WTC11 (cell line): Measurements from ENCODE around the gene TIMM17B. TPM values are rescaled to one million over a fixed set of nuclear protein-coding genes. Genes with fewer than 3 reads are reported as not detected.

Experiments
- ATAC-seq: fragments of 200-7000 bp; cut with Tn5 transposase; 2 replicates; pipeline ENCODE4 v1.10.0; 2021; ENCODE audit warnings: mild to moderate bottlenecking, moderate library complexity
- CTCF ChIA-PET: fragments of 300-600 bp; sonication (Branson Sonifier 250); formaldehyde crosslinking; loops from one replicate; lab custom pipeline; 2021; ENCODE audit warnings: antibody characterized with exemption; lab: Charles Lee
- POLR2A ChIA-PET: fragments of 350-600 bp; sonication (Branson Sonifier 250); formaldehyde crosslinking; loops from one replicate; lab custom pipeline; 2021; ENCODE audit warnings: antibody characterized with exemption; lab: Charles Lee
- DNase-seq: peaks from one replicate; pipeline ENCODE4 v3.0.0; 2021; ENCODE audit warnings: low spot score
- H3K27ac Mint-ChIP-seq: 2 replicates; pipeline ENCODE4 v1.8.0; 2021; ENCODE audit warnings: mixed read lengths
- H3K27me3 Mint-ChIP-seq: 2 replicates; pipeline ENCODE4 v1.8.0; 2021; ENCODE audit warnings: low read depth, mild to moderate bottlenecking, moderate library complexity, mixed read lengths
- H3K36me3 Mint-ChIP-seq: 2 replicates; pipeline ENCODE4 v1.8.0; 2021; ENCODE audit warnings: mixed read lengths
- H3K4me1 Mint-ChIP-seq: 2 replicates; pipeline ENCODE4 v1.8.0; 2022; ENCODE audit warnings: mixed read lengths
- H3K4me3 Mint-ChIP-seq: 2 replicates; pipeline ENCODE4 v1.8.0; 2021; ENCODE audit warnings: mild to moderate bottlenecking, moderate library complexity, mixed read lengths
- H3K9me3 Mint-ChIP-seq: 2 replicates; pipeline ENCODE4 v1.8.0; 2021; ENCODE audit warnings: mixed read lengths
- ARID4B ChIP-seq: sonication (generic); formaldehyde crosslinking; IDR thresholded peaks from 2 replicates; pipeline ENCODE4 v1.8.0; 2023; ENCODE audit warnings: missing genetic modification reagents, mild to moderate bottlenecking, borderline replicate concordance
- ATF2 ChIP-seq: sonication (generic); formaldehyde crosslinking; IDR thresholded peaks from 2 replicates; pipeline ENCODE4 v1.8.1; 2022; ENCODE audit warnings: low read depth, missing genetic modification reagents, borderline replicate concordance
- ATF6 ChIP-seq: sonication (generic); formaldehyde crosslinking; IDR thresholded peaks from 2 replicates; pipeline ENCODE4 v1.8.1; 2023; ENCODE audit warnings: mild to moderate bottlenecking, missing genetic modification reagents
- CBFB ChIP-seq: sonication (generic); formaldehyde crosslinking; IDR thresholded peaks from 2 replicates; pipeline ENCODE4 v1.8.1; 2022; ENCODE audit warnings: mild to moderate bottlenecking, low read depth, missing genetic modification reagents
- E2F5 ChIP-seq: sonication (generic); formaldehyde crosslinking; IDR thresholded peaks from 2 replicates; pipeline ENCODE4 v1.8.1; 2022; ENCODE audit warnings: mild to moderate bottlenecking, moderate library complexity, missing genetic modification reagents
- ERG ChIP-seq: fragments of 250-450 bp; sonication (Bioruptor Pico); IDR thresholded peaks from 2 replicates; pipeline ENCODE4 v1.8.0; 2021; ENCODE audit warnings: mild to moderate bottlenecking
- FOXJ3 ChIP-seq: sonication (generic); formaldehyde crosslinking; IDR thresholded peaks from 2 replicates; pipeline ENCODE4 v1.9.0; 2021; ENCODE audit warnings: missing genetic modification reagents, mild to moderate bottlenecking, borderline replicate concordance
- NFATC4 ChIP-seq: fragments of 250-450 bp; sonication (Bioruptor Pico); IDR thresholded peaks from 2 replicates; pipeline ENCODE4 v1.9.0; 2021; ENCODE audit warnings: mild to moderate bottlenecking
- NR1H2 ChIP-seq: sonication (generic); formaldehyde crosslinking; IDR thresholded peaks from 2 replicates; pipeline ENCODE4 v1.9.0; 2021; ENCODE audit warnings: mild to moderate bottlenecking, moderate library complexity, missing genetic modification reagents
- NR2C2 ChIP-seq: sonication (generic); formaldehyde crosslinking; IDR thresholded peaks from 2 replicates; pipeline ENCODE4 v1.8.0; 2022; ENCODE audit warnings: mild to moderate bottlenecking, missing genetic modification reagents
- RELA ChIP-seq: sonication (generic); formaldehyde crosslinking; IDR thresholded peaks from 2 replicates; pipeline ENCODE4 v1.8.1; 2022; ENCODE audit warnings: missing genetic modification reagents, mild to moderate bottlenecking, borderline replicate concordance
- RORB ChIP-seq: fragments of 250-450 bp; sonication (Bioruptor Pico); IDR thresholded peaks from 2 replicates; pipeline ENCODE4 v1.9.0; 2021; ENCODE audit warnings: mild to moderate bottlenecking
- SOX15 ChIP-seq: fragments of 250-450 bp; sonication (Bioruptor Pico); IDR thresholded peaks from 2 replicates; pipeline ENCODE4 v1.9.0; 2021; ENCODE audit warnings: mild to moderate bottlenecking
- TCF7 ChIP-seq: sonication (generic); formaldehyde crosslinking; IDR thresholded peaks from 2 replicates; pipeline ENCODE4 v1.8.0; 2022; ENCODE audit warnings: mild to moderate bottlenecking, low read depth, missing genetic modification reagents, moderate library complexity
- ZNF121 ChIP-seq: sonication (generic); formaldehyde crosslinking; IDR thresholded peaks from 2 replicates; pipeline ENCODE4 v1.8.0; 2023; ENCODE audit warnings: missing genetic modification reagents
- ZNF138 ChIP-seq: sonication (generic); formaldehyde crosslinking; conservative IDR thresholded peaks from 2 replicates; pipeline ENCODE4 v1.8.1; 2022; ENCODE audit warnings: mild to moderate bottlenecking, moderate library complexity, missing genetic modification reagents
- ZNF219 ChIP-seq: sonication (generic); formaldehyde crosslinking; IDR thresholded peaks from 2 replicates; pipeline ENCODE4 v1.8.0; 2023; ENCODE audit warnings: missing genetic modification reagents, mild to moderate bottlenecking, borderline replicate concordance
- ZNF232 ChIP-seq: sonication (generic); formaldehyde crosslinking; IDR thresholded peaks from 2 replicates; pipeline ENCODE4 v1.8.0; 2022; ENCODE audit warnings: mild to moderate bottlenecking, missing genetic modification reagents
- total RNA-seq: library from RNA; stranded (reverse); gene quantifications from 3 replicates; pipeline ENCODE4 v1.2.3, GENCODE V29; 2021

The TIMM17B gene
- total RNA-seq, 1 experiment from 2014 or later = 99.6 TPM

GRCh38 chrX:48904626-48905025, 7.1 kb upstream of the TIMM17B start (continued):
- TF ChIP-seq RELA = no peak
- TF ChIP-seq ATF6 (CRISPR knock-in tag) = no peak
- no peak for TF ChIP-seq E2F5 (CRISPR knock-in tag)

- Mint-ChIP-seq H3K9me3 (no peaks in the 10 kb centered on the region), H3K4me3 (no peak overlapping the region), H3K27ac (no peak overlapping the region), H3K27me3 (no peaks in the 10 kb centered on the region), H3K36me3 (peaks cover 22% of the 10 kb centered on the region), H3K4me1 (0 out of 2 replicates have a peak, but pooled peaks cover 3% of the 10 kb centered on the region)
- peak; percentile 55; the same call in 1 of the 2 replicates for ATAC-seq
- CTCF ChIA-PET = interaction anchor here (1.6 kb wide), 1 partner anchor 13 kb away, joined by 4 read pairs; no protein-coding TSS in a partner anchor
- DNase-seq = no peak
- TF ChIP-seq NFATC4 (no peak), FOXJ3 (no peak), SOX15 (CRISPR knock-in tag) (no peak), CBFB (CRISPR knock-in tag) (no peak)
- POLR2A ChIA-PET = no interaction called here
These were observed 6.6 kb upstream of the TIMM17B start for GRCh38 chrX:48904180-48904579.

GRCh38 chrX:48903290-48903689, 5.7 kb upstream of the TIMM17B start:
- no peak for ATAC-seq
- peaks cover 19% of the 10 kb centered on the region for H3K36me3 Mint-ChIP-seq
- H3K4me3 Mint-ChIP-seq = no peak overlapping the region
- no peak for TF ChIP-seq ZNF232 (CRISPR knock-in tag)
- TF ChIP-seq ZNF121 (CRISPR knock-in tag) = no peak
- no peaks in the 10 kb centered on the region for H3K27me3 Mint-ChIP-seq
- no peaks in the 10 kb centered on the region for H3K9me3 Mint-ChIP-seq
- no peak for DNase-seq
- 0 out of 2 replicates have a peak, but pooled peaks cover 3% of the 10 kb centered on the region for H3K4me1 Mint-ChIP-seq
- POLR2A ChIA-PET = interaction anchor here (0.5 to 1.0 kb wide), 2 partner anchors 8 to 75 kb away, joined by 4 to 5 read pairs; partner anchors contain the start of gene SLC35A2
- no peak overlapping the region for H3K27ac Mint-ChIP-seq
- CTCF ChIA-PET = interaction anchor here (0.9 to 1.6 kb wide), 2 partner anchors 11 to 12 kb away, joined by 3 to 4 read pairs; no protein-coding TSS in a partner anchor

- ChIA-PET CTCF (interaction anchor here (0.9 to 1.6 kb wide), 2 partner anchors 10 to 11 kb away, joined by 3 to 4 read pairs; no protein-coding TSS in a partner anchor), POLR2A (interaction anchor here (0.5 to 1.0 kb wide), 2 partner anchors 9 to 75 kb away, joined by 4 to 5 read pairs; partner anchors contain the start of gene SLC35A2)
- H3K36me3 Mint-ChIP-seq = peaks cover 19% of the 10 kb centered on the region
- DNase-seq (no peak), ATAC-seq (no peak)
- H3K4me3 Mint-ChIP-seq = no peak overlapping the region
- H3K27ac Mint-ChIP-seq = no peak overlapping the region
- no peaks in the 10 kb centered on the region for H3K27me3 Mint-ChIP-seq
- H3K9me3 Mint-ChIP-seq = no peaks in the 10 kb centered on the region
- H3K4me1 Mint-ChIP-seq = 0 out of 2 replicates have a peak, but pooled peaks cover 3% of the 10 kb centered on the region
- TF ChIP-seq RORB (CRISPR knock-in tag) = no peak
- TF ChIP-seq TCF7 (CRISPR knock-in tag) = no peak
- no peak for TF ChIP-seq NR2C2 (CRISPR knock-in tag)
- TF ChIP-seq ZNF219 (CRISPR knock-in tag) = no peak
- TF ChIP-seq ERG (CRISPR knock-in tag) = no peak
- no peak for TF ChIP-seq ARID4B (CRISPR knock-in tag)
- TF ChIP-seq ZNF138 = no peak
- no peak for TF ChIP-seq ATF2
- TF ChIP-seq NR1H2 (CRISPR knock-in tag) = no peak
These were observed 5.2 kb upstream of the TIMM17B start for GRCh38 chrX:48902776-48903175.
